OCI-LY3 (cell line): ENCODE measurements around the gene MTA1.

ENCODE experiments used
- H2AFZ ChIP-seq: fragments of 200-600, 300-600 bp; shearing (Covaris generic); 2 replicates; pipeline ENCODE4 v1.6.0; 2014; ENCODE audit warnings: antibody characterized with exemption, low read depth, low read length
- H3K27ac ChIP-seq: fragments of 200-600, 300-600 bp; sonication (generic); 2 replicates; pipeline ENCODE4 v1.5.1; 2014; ENCODE audit warnings: mild to moderate bottlenecking, low read length, moderate library complexity, mixed read lengths
- H3K27me3 ChIP-seq: fragments of 200-600, 300-600 bp; sonication (generic); 2 replicates; pipeline ENCODE4 v1.6.1; 2014; ENCODE audit warnings: low read depth, low read length, mixed read lengths
- H3K36me3 ChIP-seq: fragments of 200-600, 300-600 bp; sonication (generic); replicated peaks from 2 replicates; pipeline ENCODE3; 2014; ENCODE audit warnings: low read depth, low read length, mixed read lengths
- H3K4me1 ChIP-seq: fragments of 300-600, 200-600 bp; sonication (generic); 2 replicates; pipeline ENCODE4 v1.6.1; 2014; ENCODE audit warnings: low read length, mixed read lengths
- H3K4me2 ChIP-seq: fragments of 200-600, 300-600 bp; sonication (generic); 2 replicates; pipeline ENCODE4 v1.6.1; 2014; ENCODE audit warnings: low read length, mixed read lengths
- H3K4me3 ChIP-seq: fragments of 300-600, 200-600 bp; sonication (generic); 2 replicates; pipeline ENCODE4 v1.5.1; 2014; ENCODE audit warnings: antibody characterized with exemption, mild to moderate bottlenecking, low read length, moderate library complexity
- H3K79me2 ChIP-seq: fragments of 300-600, 200-600 bp; shearing (Covaris generic); 2 replicates; pipeline ENCODE4 v1.6.1; 2014; ENCODE audit warnings: mild to moderate bottlenecking, low read length, mixed read lengths
- H3K9ac ChIP-seq: fragments of 300-600, 200-600 bp; shearing (Covaris generic); 2 replicates; pipeline ENCODE4 v1.6.0; 2014; ENCODE audit warnings: mild to moderate bottlenecking, low read length, moderate library complexity
- H3K9me3 ChIP-seq: fragments of 200-600, 300-600 bp; shearing (Covaris generic); 2 replicates; pipeline ENCODE4 v1.6.1; 2014; ENCODE audit warnings: low read length, mixed read lengths; ENCODE audit not compliant: insufficient read depth
- H4K20me1 ChIP-seq: fragments of 200-600, 300-600 bp; sonication (generic); 2 replicates; pipeline ENCODE4 v1.6.1; 2016; ENCODE audit warnings: low read length, mixed read lengths; ENCODE audit not compliant: insufficient read depth
- EZH2phosphoT487 ChIP-seq: fragments of 200-600 bp; shearing (Covaris generic); IDR thresholded peaks from 2 replicates; pipeline ENCODE4 v1.6.1; 2018; ENCODE audit warnings: antibody characterized with exemption, mixed run types, low read depth
- TF ChIP-seq, protein P1 (sequence below): fragments of 200-600, 300-600 bp; sonication (generic); IDR thresholded peaks from 2 replicates; pipeline ENCODE4 v1.5.1; 2014; ENCODE audit warnings: antibody characterized with exemption, low read length, low read depth

MTA1 gene

DNA sequence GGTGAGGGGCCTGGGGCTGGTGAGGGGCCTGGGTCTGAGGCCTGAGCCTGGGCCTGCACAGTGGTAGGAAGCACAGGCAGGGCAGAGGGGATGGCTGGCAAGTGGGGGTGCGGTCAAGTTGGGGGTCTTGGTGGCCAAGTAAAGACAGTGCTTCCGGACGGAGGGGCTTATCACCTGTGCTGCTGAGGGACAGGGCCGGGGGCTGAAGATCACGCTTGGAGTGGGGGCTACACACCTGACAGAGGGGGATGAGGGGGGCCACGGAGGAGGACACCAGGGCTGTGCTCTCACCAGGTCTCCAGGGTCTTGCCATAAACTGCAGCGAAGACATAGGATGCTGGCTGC lies 83.6 kb downstream of the MTA1 start:
- H3K9me3 ChIP-seq, result no peaks in the 10 kb centered on the region
- H3K27me3 ChIP-seq, result no peaks in the 10 kb centered on the region
- no peaks in the 10 kb centered on the region for H3K36me3 ChIP-seq
- no peak overlapping the region for H3K4me2 ChIP-seq
- no peaks in the 10 kb centered on the region for H4K20me1 ChIP-seq
- no peak overlapping the region for H3K9ac ChIP-seq
- H3K4me3 ChIP-seq, result no peak overlapping the region
- no peak overlapping the region for H2AFZ ChIP-seq
- H3K27ac ChIP-seq, result no peak overlapping the region
- TF ChIP-seq, protein P1, sequence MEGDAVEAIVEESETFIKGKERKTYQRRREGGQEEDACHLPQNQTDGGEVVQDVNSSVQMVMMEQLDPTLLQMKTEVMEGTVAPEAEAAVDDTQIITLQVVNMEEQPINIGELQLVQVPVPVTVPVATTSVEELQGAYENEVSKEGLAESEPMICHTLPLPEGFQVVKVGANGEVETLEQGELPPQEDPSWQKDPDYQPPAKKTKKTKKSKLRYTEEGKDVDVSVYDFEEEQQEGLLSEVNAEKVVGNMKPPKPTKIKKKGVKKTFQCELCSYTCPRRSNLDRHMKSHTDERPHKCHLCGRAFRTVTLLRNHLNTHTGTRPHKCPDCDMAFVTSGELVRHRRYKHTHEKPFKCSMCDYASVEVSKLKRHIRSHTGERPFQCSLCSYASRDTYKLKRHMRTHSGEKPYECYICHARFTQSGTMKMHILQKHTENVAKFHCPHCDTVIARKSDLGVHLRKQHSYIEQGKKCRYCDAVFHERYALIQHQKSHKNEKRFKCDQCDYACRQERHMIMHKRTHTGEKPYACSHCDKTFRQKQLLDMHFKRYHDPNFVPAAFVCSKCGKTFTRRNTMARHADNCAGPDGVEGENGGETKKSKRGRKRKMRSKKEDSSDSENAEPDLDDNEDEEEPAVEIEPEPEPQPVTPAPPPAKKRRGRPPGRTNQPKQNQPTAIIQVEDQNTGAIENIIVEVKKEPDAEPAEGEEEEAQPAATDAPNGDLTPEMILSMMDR, result no peak
- no peak for TF ChIP-seq EZH2phosphoT487
- no peaks in the 10 kb centered on the region for H3K4me1 ChIP-seq
- no peaks in the 10 kb centered on the region for H3K79me2 ChIP-seq

DNA sequence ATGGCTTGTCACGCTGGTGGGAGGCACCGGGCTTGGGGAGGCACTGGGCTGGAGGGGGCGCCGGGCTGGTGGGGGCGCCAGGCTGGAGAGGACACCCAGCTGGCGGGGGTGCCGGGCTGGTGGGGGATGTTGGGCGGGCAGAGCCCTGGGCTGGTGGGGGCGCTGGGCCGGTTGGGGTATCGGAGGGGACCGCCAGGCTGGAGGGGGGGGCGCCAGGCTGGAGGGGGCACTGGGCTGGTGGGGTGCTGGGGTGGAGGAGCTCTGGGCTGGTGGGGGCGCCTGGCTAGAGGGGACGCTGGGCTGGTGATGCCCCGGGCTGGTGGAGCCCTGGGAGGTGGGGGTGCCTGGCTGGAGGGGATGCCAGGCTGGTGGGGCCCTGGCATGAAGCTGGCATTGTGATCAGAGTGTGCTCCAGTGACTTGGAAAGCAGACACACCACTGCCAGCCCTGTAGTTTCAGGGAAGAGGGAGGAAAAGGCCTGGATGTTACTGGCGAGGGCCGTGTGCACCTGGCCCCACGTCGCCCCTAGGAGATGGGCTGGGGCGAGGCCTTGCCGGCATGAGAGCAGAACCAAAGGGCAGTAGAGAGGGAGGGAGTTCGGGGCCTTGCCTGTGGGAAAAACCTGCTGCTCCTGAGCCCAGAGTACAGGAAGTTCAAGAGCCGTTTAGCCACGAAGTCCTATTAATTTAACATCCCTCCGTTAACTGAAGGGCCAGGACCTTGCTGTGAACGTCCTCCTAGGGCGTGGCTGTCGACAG lies 84.5 kb downstream of the MTA1 start:
- Histone ChIP-seq H3K4me1 (no peaks in the 10 kb centered on the region), H3K4me3 (no peak overlapping the region), H3K27ac (no peak overlapping the region), H3K4me2 (no peak overlapping the region), H3K9me3 (no peaks in the 10 kb centered on the region), H2AFZ (no peak overlapping the region), H3K36me3 (no peaks in the 10 kb centered on the region), H3K79me2 (no peaks in the 10 kb centered on the region), H3K9ac (no peak overlapping the region), H3K27me3 (no peaks in the 10 kb centered on the region), H4K20me1 (no peaks in the 10 kb centered on the region)
- TF ChIP-seq, protein P1, result no peak
- TF ChIP-seq EZH2phosphoT487, result no peak

DNA sequence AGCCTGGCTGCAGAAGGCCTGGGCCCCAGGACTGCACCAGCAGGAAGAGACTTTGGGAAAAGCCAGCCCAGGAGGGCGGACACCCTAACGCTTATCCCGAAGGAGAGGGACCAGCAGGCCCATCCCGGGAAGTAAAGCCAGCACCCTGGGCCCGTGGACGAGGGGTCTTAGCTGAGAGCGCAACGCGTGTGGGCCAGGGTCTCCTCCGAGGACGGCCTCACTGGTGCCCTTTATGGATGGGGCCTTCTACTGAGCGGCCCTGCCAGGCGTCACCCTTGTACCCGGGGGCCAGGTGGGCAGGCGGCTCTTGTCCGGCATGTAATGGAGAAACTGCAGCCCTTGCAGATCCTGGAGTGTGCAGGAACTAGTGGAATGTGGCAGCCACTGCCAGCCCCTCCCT lies 85.5 kb downstream of the MTA1 start:
- Histone ChIP-seq H3K4me1 (no peaks in the 10 kb centered on the region), H3K9ac (no peak overlapping the region), H3K4me3 (no peak overlapping the region), H3K4me2 (no peak overlapping the region), H2AFZ (no peak overlapping the region), H4K20me1 (no peaks in the 10 kb centered on the region), H3K27ac (no peak overlapping the region), H3K9me3 (no peaks in the 10 kb centered on the region), H3K79me2 (no peaks in the 10 kb centered on the region), H3K27me3 (no peaks in the 10 kb centered on the region), H3K36me3 (no peaks in the 10 kb centered on the region)
- TF ChIP-seq EZH2phosphoT487, result no peak
- TF ChIP-seq, protein P1, result no peak

DNA sequence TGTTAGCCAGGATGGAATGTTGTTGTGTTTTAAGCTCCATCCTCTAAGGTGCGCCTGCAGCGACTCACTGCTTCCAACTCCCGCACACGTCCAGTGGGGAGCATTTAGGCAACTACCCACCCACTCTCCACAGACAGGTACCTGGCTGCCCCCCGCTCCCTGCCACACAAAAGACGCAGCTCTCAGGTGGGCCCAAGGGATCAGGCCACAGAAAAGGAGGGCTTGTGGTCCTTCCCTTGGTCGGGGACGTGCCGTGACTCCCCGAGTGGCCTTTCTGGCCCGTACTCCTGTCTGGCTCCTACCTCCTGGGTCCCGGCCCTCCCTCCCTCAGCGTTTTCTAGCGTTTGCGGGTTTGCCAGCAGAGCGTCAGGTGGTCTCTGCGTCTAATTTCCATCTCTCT lies 87.6 kb downstream of the MTA1 start:
- H3K79me2 ChIP-seq, result no peaks in the 10 kb centered on the region
- no peak overlapping the region for H3K9ac ChIP-seq
- no peak overlapping the region for H3K4me3 ChIP-seq
- H3K36me3 ChIP-seq, result no peaks in the 10 kb centered on the region
- no peak overlapping the region for H3K4me2 ChIP-seq
- H3K9me3 ChIP-seq, result no peaks in the 10 kb centered on the region
- no peak overlapping the region for H2AFZ ChIP-seq
- H3K27ac ChIP-seq, result no peak overlapping the region
- TF ChIP-seq EZH2phosphoT487, result no peak
- TF ChIP-seq, protein P1, result no peak
- no peaks in the 10 kb centered on the region for H3K4me1 ChIP-seq
- H4K20me1 ChIP-seq, result no peaks in the 10 kb centered on the region
- no peaks in the 10 kb centered on the region for H3K27me3 ChIP-seq
